ENCODE results near the gene TBC1D13.

GRCh38 chr9:128786681-128787601 lies at the start of gene TBC1D13:
- TF ChIP-seq CTCF (IDR thresholded peaks at IDR 0.05) = no peak
- TF ChIP-seq POLR2A (IDR thresholded peaks at IDR 0.05) = peak in 1 of 2 donors; percentile 73
